H1 (cell line): Measurements from ENCODE around the gene CDH18. TPM values are rescaled to one million over a fixed set of nuclear protein-coding genes. Genes with fewer than 3 reads are reported as not detected.

ENCODE experiments used
- CTCF ChIA-PET: fragments of 300-600 bp; sonication (Branson Sonifier 250); formaldehyde crosslinking; loops from one replicate; lab custom pipeline; 2021; ENCODE audit not compliant: partially characterized antibody; lab: Charles Lee
- POLR2A ChIA-PET: fragments of 300-600 bp; sonication (Branson Sonifier 250); formaldehyde crosslinking; loops from one replicate; lab custom pipeline; 2021; ENCODE audit warnings: inconsistent platforms; ENCODE audit not compliant: partially characterized antibody; lab: Charles Lee
- DNase-seq, 2 experiments: peaks; one replicate each; pipeline versions ENCODE4 v3.0.0 to v3.0.0-alpha.2; 2010 to 2022; ENCODE audit warnings: low spot score in 2 of 2, low read depth in 1 of 2, mixed read lengths in 1 of 2
- FAIRE-seq: peaks from 2 replicates; lab custom pipeline; 2011; peaks lifted over from hg19 to GRCh38; lab: Jason Lieb, UNC
- H2AFZ ChIP-seq: 2 replicates; pipeline ENCODE4 v1.8.1; 2012; ENCODE audit warnings: low read length, inconsistent platforms
- H2AK5ac ChIP-seq: 2 replicates; pipeline ENCODE4 v1.6.1; 2013; ENCODE audit warnings: low read depth, low read length
- H2BK120ac ChIP-seq: replicated peaks from 2 replicates; pipeline ENCODE3; 2013; ENCODE audit warnings: low read depth, low read length, inconsistent platforms
- H2BK12ac ChIP-seq: 2 replicates; pipeline ENCODE4 v1.6.1; 2013; ENCODE audit warnings: low read depth, low read length
- H2BK15ac ChIP-seq: 2 replicates; pipeline ENCODE4 v1.6.1; 2013; ENCODE audit warnings: low read length
- H2BK20ac ChIP-seq: 2 replicates; pipeline ENCODE4 v1.6.1; 2013; ENCODE audit warnings: low read length
- H2BK5ac ChIP-seq: 2 replicates; pipeline ENCODE4 v1.6.1; 2013; ENCODE audit warnings: low read depth, low read length
- H3K14ac ChIP-seq: 2 replicates; pipeline ENCODE4 v1.6.1; 2013; ENCODE audit warnings: inconsistent platforms; ENCODE audit not compliant: insufficient read length
- H3K18ac ChIP-seq: 2 replicates; pipeline ENCODE4 v1.6.1; 2013; ENCODE audit warnings: low read length; ENCODE audit errors: extremely low read depth
- H3K23ac ChIP-seq: 2 replicates; pipeline ENCODE4 v1.6.1; 2013; ENCODE audit warnings: inconsistent platforms; ENCODE audit not compliant: insufficient read length
- H3K23me2 ChIP-seq: 2 replicates; pipeline ENCODE4 v1.6.1; 2013; ENCODE audit warnings: low read depth, low read length
- H3K27ac ChIP-seq: 2 replicates; pipeline ENCODE4 v1.6.1; 2011; ENCODE audit warnings: low read depth, low read length, inconsistent platforms
- H3K27me3 ChIP-seq, 4 experiments: replicated peaks in 1 of 4; 1 replicate in 1 of 4; 2 replicates in 3 of 4; pipeline versions ENCODE4 v1.6.1 to v1.8.1; 2011 to 2013; ENCODE audit warnings: low read length in 3 of 4, mild to moderate bottlenecking in 3 of 4, inconsistent platforms in 2 of 4, mixed read lengths in 2 of 4, moderate library complexity in 1 of 4; ENCODE audit not compliant: control insufficient read depth in 3 of 4, insufficient read depth in 3 of 4; ENCODE audit errors: extremely low read depth in 1 of 4
- H3K36me3 ChIP-seq, 4 experiments: 2 replicates each; pipeline versions ENCODE4 v1.6.1 to v1.8.1; 2011 to 2013; ENCODE audit warnings: mild to moderate bottlenecking in 4 of 4, low read length in 3 of 4, moderate library complexity in 2 of 4, control low read depth in 1 of 4, inconsistent platforms in 1 of 4; ENCODE audit not compliant: insufficient read depth in 4 of 4, control insufficient read depth in 2 of 4
- H3K4ac ChIP-seq: replicated peaks from 2 replicates; pipeline ENCODE3; 2013; ENCODE audit warnings: low read length, low read depth, mixed read lengths, inconsistent platforms; ENCODE audit not compliant: insufficient read length
- H3K4me1 ChIP-seq, 4 experiments: replicated peaks in 1 of 4; 1 replicate in 1 of 4; 2 replicates in 3 of 4; pipeline versions ENCODE4 v1.6.1 to v1.8.1; 2011 to 2013; ENCODE audit warnings: low read length in 3 of 4, inconsistent platforms in 2 of 4, mixed read lengths in 1 of 4; ENCODE audit not compliant: insufficient read depth in 4 of 4, control insufficient read depth in 3 of 4
- H3K4me2 ChIP-seq, 2 experiments: 2 replicates each; pipeline versions ENCODE4 v1.6.1 to v1.8.1; 2011 to 2013; ENCODE audit warnings: low read depth in 2 of 2, low read length in 2 of 2, control low read depth in 1 of 2, inconsistent platforms in 1 of 2, mild to moderate bottlenecking in 1 of 2; ENCODE audit not compliant: insufficient read depth in 1 of 2
- H3K4me3 ChIP-seq, 4 experiments: fragments of 200-600, 300-600 bp in 1 of 4; sonication (generic), shearing (Covaris generic), sonication (Bioruptor Twin) in 1 of 4; 2 replicates each; pipeline versions ENCODE4 v1.5.1 to v1.8.1; 2011 to 2016; ENCODE audit warnings: low read length in 4 of 4, low read depth in 3 of 4, control low read depth in 2 of 4, inconsistent platforms in 2 of 4, mild to moderate bottlenecking in 2 of 4, mixed read lengths in 1 of 4, moderate library complexity in 1 of 4; ENCODE audit not compliant: insufficient read depth in 2 of 4; ENCODE audit errors: extremely low read depth in 1 of 4
- H3K56ac ChIP-seq: replicated peaks from 2 replicates; pipeline ENCODE3; 2013; ENCODE audit warnings: low read depth, mild to moderate bottlenecking, mixed read lengths, low read length, inconsistent platforms; ENCODE audit not compliant: insufficient read length
- H3K79me1 ChIP-seq: 2 replicates; pipeline ENCODE4 v1.6.1; 2013; ENCODE audit warnings: low read depth, low read length, control low read depth
- H3K79me2 ChIP-seq, 2 experiments: 2 replicates each; pipeline versions ENCODE4 v1.6.1 to v1.8.1; 2012 to 2013; ENCODE audit warnings: low read length in 2 of 2, mild to moderate bottlenecking in 2 of 2, inconsistent platforms in 1 of 2; ENCODE audit not compliant: insufficient read depth in 2 of 2, control insufficient read depth in 1 of 2
- H3K9ac ChIP-seq, 4 experiments: replicated peaks in 1 of 4; 1 replicate in 1 of 4; 2 replicates in 3 of 4; pipeline versions ENCODE4 v1.6.1 to v1.8.1; 2011 to 2013; ENCODE audit warnings: low read depth in 3 of 4, low read length in 3 of 4, control low read depth in 2 of 4, mild to moderate bottlenecking in 2 of 4, moderate library complexity in 2 of 4, inconsistent platforms in 1 of 4; ENCODE audit errors: extremely low read depth in 1 of 4
- H3K9me3 ChIP-seq, 2 experiments: 2 replicates each; pipeline versions ENCODE4 v1.6.1 to v1.8.1; 2012 to 2013; ENCODE audit warnings: mild to moderate bottlenecking in 2 of 2, moderate library complexity in 2 of 2, control low read depth in 1 of 2, inconsistent platforms in 1 of 2, low read depth in 1 of 2, low read length in 1 of 2, mixed read lengths in 1 of 2; ENCODE audit not compliant: insufficient read depth in 2 of 2
- H4K20me1 ChIP-seq, 2 experiments: replicated peaks in 1 of 2; 2 replicates each; pipeline versions ENCODE3 to v1.8.1; 2011 to 2013; ENCODE audit warnings: inconsistent platforms in 2 of 2, low read length in 2 of 2, mild to moderate bottlenecking in 1 of 2; ENCODE audit not compliant: insufficient read depth in 2 of 2, control insufficient read depth in 1 of 2
- H4K5ac ChIP-seq: 2 replicates; pipeline ENCODE4 v1.6.1; 2013; ENCODE audit warnings: low read length, low read depth, mixed read lengths, inconsistent platforms; ENCODE audit not compliant: insufficient read length
- H4K8ac ChIP-seq: 2 replicates; pipeline ENCODE4 v1.8.0; 2013; ENCODE audit warnings: mild to moderate bottlenecking, moderate library complexity, low read length, inconsistent platforms; ENCODE audit not compliant: insufficient read depth; ENCODE audit errors: extremely low read depth
- H4K91ac ChIP-seq: replicated peaks from 2 replicates; pipeline ENCODE3; 2013; ENCODE audit warnings: low read length, mixed read lengths, inconsistent platforms; ENCODE audit not compliant: insufficient read length
- BACH1 ChIP-seq: IDR thresholded peaks from 2 replicates; pipeline ENCODE4 v1.6.1; 2012; ENCODE audit warnings: low read length, improper control_type of control experiment
- CEBPB ChIP-seq: IDR thresholded peaks from 2 replicates; pipeline ENCODE4 v1.6.1; 2012; ENCODE audit warnings: low read depth, low read length
- CHD1 ChIP-seq: IDR thresholded peaks from 2 replicates; pipeline ENCODE4 v1.6.1; 2012; ENCODE audit warnings: low read depth, low read length, improper control_type of control experiment
- HDAC6 ChIP-seq: IDR thresholded peaks from one replicate; pipeline ENCODE4 v1.7.1; 2012; ENCODE audit warnings: low read depth, mild to moderate bottlenecking, inconsistent platforms, low read length, moderate library complexity
- PHF8 ChIP-seq: fragments of 200-600 bp; sonication (generic); conservative IDR thresholded peaks from 2 replicates; pipeline ENCODE4 v1.7.1; 2012; ENCODE audit warnings: low read depth, mild to moderate bottlenecking, inconsistent platforms, low read length, moderate library complexity
- RAD21 ChIP-seq, 2 experiments: IDR thresholded peaks in 1 of 2; conservative IDR thresholded peaks in 1 of 2; 2 replicates each; pipeline ENCODE4 v1.6.1; 2011; ENCODE audit warnings: low read depth in 2 of 2, low read length in 2 of 2, improper control_type of control experiment in 1 of 2, inconsistent platforms in 1 of 2, mild to moderate bottlenecking in 1 of 2, moderate library complexity in 1 of 2
- RNF2 ChIP-seq: fragments of 200-900, 300-1000 bp; sonication (generic); IDR thresholded peaks from 2 replicates; pipeline ENCODE4 v1.7.1; 2016; ENCODE audit warnings: borderline replicate concordance, low read depth, mild to moderate bottlenecking, antibody characterized with exemption, low read length; ENCODE audit not compliant: poor library complexity, severe bottlenecking; ENCODE audit errors: missing control alignments
- RXRA ChIP-seq: IDR thresholded peaks from 2 replicates; pipeline ENCODE4 v1.6.1; 2011; ENCODE audit warnings: low read depth, mild to moderate bottlenecking, low read length, moderate library complexity; ENCODE audit not compliant: insufficient read depth
- SP2 ChIP-seq: IDR thresholded peaks from 2 replicates; pipeline ENCODE4 v1.6.1; 2012; ENCODE audit warnings: mild to moderate bottlenecking, low read length, inconsistent platforms
- WGBS, 2 experiments: shearing (Covaris generic) in 1 of 2; methylation state at CpG; one replicate each; pipeline versions ENCODE4 v1.1.6 to v1.1.7; 2013 to 2015; ENCODE audit warnings: low lambda C conversion rate in 2 of 2, mixed read lengths in 2 of 2, inconsistent platforms in 1 of 2, low coverage in 1 of 2, missing lambda C conversion rate in 1 of 2; ENCODE audit not compliant: insufficient replicate concordance in 2 of 2, insufficient coverage in 1 of 2, insufficient read length in 1 of 2; ENCODE audit errors: extremely low coverage in 1 of 2, missing lambda C conversion rate in 1 of 2; 5-methylcytosine and 5-hydroxymethylcytosine counted together
- polyA plus RNA-seq, 7 experiments: library from polyadenylated mRNA; depleted of rRNA in 3 of 7; stranded (reverse) in 5 of 7; unstranded in 2 of 7; fragments of >200 nt in 5 of 7; fragments of 200-250 nt in 2 of 7; gene quantifications; 1 replicate in 5 of 7; 2 replicates in 1 of 7; 4 replicates in 1 of 7; pipeline versions ENCODE4 v1.2.1 to v1.2.3, GENCODE V29; 2011 to 2013; ENCODE audit warnings: missing spikeins in 2 of 7, mixed read lengths in 2 of 7
- total RNA-seq: library from RNA; stranded (reverse); fragmentation: NEBNext Ultra II Directional; extraction: Animal tissue kit (Norgen Biotek cat#: 25700); gene quantifications from 2 replicates; pipeline ENCODE4 v1.2.1, GENCODE V29; 2021

The CDH18 gene
- total and polyA plus RNA-seq, 2 of the 8 experiments (the other 6 are each of a cell fraction or from before 2014, with no cell fraction given): 0.30 to 0.32 TPM

GRCh38 chr5:19866090-19866450, 121.9 kb downstream of the CDH18 start:
- Histone ChIP-seq H3K23me2 (no peaks in the 10 kb centered on the region), H3K9me3 (no peaks in the 10 kb centered on the region), H2BK15ac (no peak overlapping the region), H3K79me1 (no peaks in the 10 kb centered on the region), H2BK120ac (no peak overlapping the region), H4K5ac (no peak overlapping the region), H3K36me3 (no peaks in the 10 kb centered on the region), H4K91ac (no peak overlapping the region), H3K56ac (no peak overlapping the region), H3K9ac (no peak overlapping the region), H3K4me1 (no peaks in the 10 kb centered on the region), H3K79me2 (no peaks in the 10 kb centered on the region), H3K23ac (no peak overlapping the region), H2BK12ac (no peak overlapping the region), H3K4me2 (no peak overlapping the region), H4K8ac (no peak overlapping the region), H2BK5ac (no peak overlapping the region), H3K18ac (0 out of 2 replicates have a peak overlapping the region, but pooled peaks have one; percentile 52), H3K4ac (no peak overlapping the region), H4K20me1 (no peaks in the 10 kb centered on the region), H2BK20ac (no peak overlapping the region), H3K14ac (no peak overlapping the region), H3K4me3 (no peak overlapping the region), H2AFZ (no peak overlapping the region), H3K27me3 (no peaks in the 10 kb centered on the region), H3K27ac (no peak overlapping the region), H2AK5ac (no peak overlapping the region)
- DNase-seq (no peak), FAIRE-seq (no peak)
- no peak for TF ChIP-seq HDAC6
- TF ChIP-seq CHD1: no peak
- no peak for TF ChIP-seq RNF2
- no peak for TF ChIP-seq CEBPB
- no peak for TF ChIP-seq BACH1
- TF ChIP-seq RAD21 (IDR thresholded peaks at IDR 0.05 in 1 of 2, conservative IDR thresholded peaks at IDR 0.05 in 1 of 2; ENCODE audit: low read depth in 2 of 2, low read length in 2 of 2): no peak
- TF ChIP-seq SP2: no peak
- TF ChIP-seq PHF8: no peak
- TF ChIP-seq RXRA: no peak
- CTCF ChIA-PET: no interaction called here
- POLR2A ChIA-PET: no interaction called here
- 88% methylated on average over 2 of the region's 2 CpGs; no CpG with 5 or more reads in 1 of the 2 experiments for WGBS, 2 experiments
